Endothelial cell of umbilical vein (primary cell): Measurements from ENCODE around the gene TCHP. TPM values are rescaled to one million over a fixed set of nuclear protein-coding genes. Genes with fewer than 3 reads are reported as not detected.

ENCODE experiments used
- BruUV-seq: library from RNA; stranded (reverse); fragments of 400-500 nt; replicated peaks from 2 replicates; lab custom pipeline; 2021; lab: Mats Ljungman, UMichigan
- CTCF ChIA-PET: fragments of 300-600, 350-600 bp; sonication (Branson Sonifier 250); formaldehyde crosslinking; loops from one replicate; lab custom pipeline; 2021; ENCODE audit warnings: antibody characterized with exemption, inconsistent platforms; lab: Charles Lee
- POLR2A ChIA-PET: fragments of 300-600, 350-600 bp; sonication (Branson Sonifier 250); formaldehyde crosslinking; loops from one replicate; lab custom pipeline; 2021; ENCODE audit warnings: antibody characterized with exemption, inconsistent platforms; lab: Charles Lee
- DNase-seq: peaks from one replicate; pipeline ENCODE4 v3.0.0-alpha.2; 2011; ENCODE audit warnings: low read depth, low spot score
- FAIRE-seq: peaks from 2 replicates; lab custom pipeline; 2011; peaks lifted over from hg19 to GRCh38; lab: Jason Lieb, UNC
- H2AFZ ChIP-seq: 2 replicates; pipeline ENCODE4 v1.6.0; 2012; ENCODE audit warnings: low read depth, low read length, control low read depth, inconsistent platforms
- H3K27ac ChIP-seq: 2 replicates; pipeline ENCODE4 v1.5.1; 2011; ENCODE audit warnings: low read depth, mild to moderate bottlenecking, control low read depth, low read length, moderate library complexity; ENCODE audit not compliant: insufficient read depth
- H3K27me3 ChIP-seq, 2 experiments: 2 replicates each; pipeline versions ENCODE4 v1.6.0 to v1.6.1; 2011; ENCODE audit warnings: low read length in 2 of 2, mixed read lengths in 1 of 2; ENCODE audit not compliant: control insufficient read depth in 2 of 2, insufficient read depth in 2 of 2
- H3K36me3 ChIP-seq, 2 experiments: 2 replicates in 1 of 2; 3 replicates in 1 of 2; pipeline ENCODE4 v1.5.1; 2011; ENCODE audit warnings: low read length in 2 of 2, mild to moderate bottlenecking in 1 of 2, moderate library complexity in 1 of 2; ENCODE audit not compliant: control insufficient read depth in 2 of 2, insufficient read depth in 2 of 2; ENCODE audit errors: extremely low read depth in 1 of 2
- H3K4me1 ChIP-seq: 3 replicates; pipeline ENCODE4 v1.5.1; 2011; ENCODE audit warnings: mild to moderate bottlenecking, low read length; ENCODE audit not compliant: control insufficient read depth, insufficient read depth; ENCODE audit errors: extremely low read depth
- H3K4me2 ChIP-seq: 2 replicates; pipeline ENCODE4 v1.6.1; 2011; ENCODE audit warnings: low read length, control low read depth, mixed read lengths; ENCODE audit not compliant: insufficient read depth
- H3K4me3 ChIP-seq, 3 experiments: fragments of 200-600 bp in 1 of 3; sonication (generic), shearing (Covaris generic) in 1 of 3; replicated peaks in 1 of 3; 2 replicates each; pipeline ENCODE4 v1.5.1; 2011 to 2016; ENCODE audit warnings: control low read depth in 3 of 3, low read length in 3 of 3, mild to moderate bottlenecking in 2 of 3, inconsistent platforms in 1 of 3, low read depth in 1 of 3, moderate library complexity in 1 of 3; ENCODE audit not compliant: insufficient read depth in 1 of 3
- H3K79me2 ChIP-seq: 2 replicates; pipeline ENCODE4 v1.6.0; 2012; ENCODE audit warnings: low read length, inconsistent platforms; ENCODE audit not compliant: control insufficient read depth, insufficient read depth
- H3K9ac ChIP-seq: replicated peaks from 2 replicates; pipeline ENCODE3; 2011; ENCODE audit warnings: low read length, control low read depth; ENCODE audit not compliant: insufficient read depth; ENCODE audit errors: extremely low read depth
- H3K9me1 ChIP-seq: replicated peaks from 3 replicates; pipeline ENCODE4 v1.6.0; 2011; ENCODE audit warnings: mild to moderate bottlenecking, low read length; ENCODE audit not compliant: control insufficient read depth, insufficient read depth; ENCODE audit errors: extremely low read depth
- H3K9me3 ChIP-seq: replicated peaks from 2 replicates; pipeline ENCODE4 v1.5.1; 2012; ENCODE audit warnings: low read length, inconsistent platforms; ENCODE audit not compliant: control insufficient read depth, insufficient read depth
- H4K20me1 ChIP-seq: replicated peaks from 2 replicates; pipeline ENCODE3; 2011; ENCODE audit warnings: mild to moderate bottlenecking, low read length; ENCODE audit not compliant: control insufficient read depth, insufficient read depth; ENCODE audit errors: extremely low read depth
- CTCF ChIP-seq, 2 donors: IDR thresholded peaks; 1 replicate in 1 of 2; 2 replicates in 1 of 2; pipeline ENCODE4 v1.5.1; 2011; ENCODE audit warnings: low read length in 2 of 2, mild to moderate bottlenecking in 2 of 2, moderate library complexity in 2 of 2, control low read depth in 1 of 2, inconsistent platforms in 1 of 2, low read depth in 1 of 2; ENCODE audit not compliant: insufficient read depth in 1 of 2; ENCODE audit errors: extremely low read depth in 1 of 2
- EZH2 ChIP-seq: IDR thresholded peaks from 2 replicates; pipeline ENCODE4 v1.6.1; 2012; ENCODE audit warnings: borderline replicate concordance, low read depth, mild to moderate bottlenecking, moderate library complexity, low read length, inconsistent platforms; ENCODE audit not compliant: severe bottlenecking
- FOS ChIP-seq: IDR thresholded peaks from 2 replicates; pipeline ENCODE4 v1.6.1; 2011; ENCODE audit warnings: mild to moderate bottlenecking, low read length, moderate library complexity, borderline replicate concordance; ENCODE audit not compliant: insufficient read depth
- GATA2 ChIP-seq: IDR thresholded peaks from 2 replicates; pipeline ENCODE4 v1.7.0; 2011; ENCODE audit warnings: low read depth, mild to moderate bottlenecking, moderate library complexity, mixed read lengths, low read length; ENCODE audit not compliant: insufficient read length, insufficient read depth
- JUN ChIP-seq: IDR thresholded peaks from 2 replicates; pipeline ENCODE4 v1.6.1; 2011; ENCODE audit warnings: borderline replicate concordance, low read depth; ENCODE audit not compliant: insufficient read length, insufficient read depth
- MYC ChIP-seq: IDR thresholded peaks from one replicate; pipeline ENCODE4 v1.6.1; 2011; ENCODE audit warnings: mild to moderate bottlenecking, low read depth, low read length
- POLR2A ChIP-seq: IDR thresholded peaks from 2 replicates; pipeline ENCODE4 v1.6.1; 2012; ENCODE audit warnings: low read depth, mild to moderate bottlenecking, control low read depth, low read length
- POLR2AphosphoS5 ChIP-seq: IDR thresholded peaks from 2 replicates; pipeline ENCODE4 v1.6.1; 2012; ENCODE audit warnings: low read depth, mild to moderate bottlenecking, control low read depth, low read length, moderate library complexity; ENCODE audit not compliant: insufficient read depth
- dilution Hi-C: fragments of 300-500 bp; cut with MboI; formaldehyde crosslinking; loops from one replicate; pipeline ENCODE4 v1.15.0; 2019; ENCODE audit warnings: low sequenced_read_pairs; ENCODE audit not compliant: extremely low pct_ligation_motif_present
- intact Hi-C: fragments of 100-400 bp; cut with micrococcal nuclease; formaldehyde crosslinking; loops from one replicate; pipeline ENCODE4 v1.10.0; 2022
- polyA plus RNA-seq, 4 experiments: library from polyadenylated mRNA; depleted of rRNA in 3 of 4; stranded (reverse) in 3 of 4; unstranded in 1 of 4; fragments of >200 nt; gene quantifications; 2 replicates each; pipeline versions ENCODE4 v1.2.1 to v1.2.3, GENCODE V29; 2011 to 2012; ENCODE audit warnings: missing spikeins in 1 of 4
- total RNA-seq: library from RNA; stranded (reverse); gene quantifications from 2 replicates; pipeline ENCODE4 v1.2.3, GENCODE V29; 2021
- TF ChIP-seq, protein P1 (sequence below): IDR thresholded peaks from 2 replicates; pipeline ENCODE4 v1.6.1; 2011; ENCODE audit not compliant: insufficient read depth, insufficient read length

Gene TCHP
- total and polyA plus RNA-seq, 2 donors (not counting 3 experiments of a cell fraction or from before 2014, with no cell fraction given), result 12.9 to 24.3 TPM

- no peaks in the 10 kb centered on the region for H4K20me1 ChIP-seq
- dilution Hi-C loops (no loop called here), intact Hi-C loops (no loop called here)
- TF ChIP-seq POLR2A, result no peak
- TF ChIP-seq FOS, result no peak
- no peak for TF ChIP-seq EZH2
- no peak for TF ChIP-seq JUN
- TF ChIP-seq, protein P1, sequence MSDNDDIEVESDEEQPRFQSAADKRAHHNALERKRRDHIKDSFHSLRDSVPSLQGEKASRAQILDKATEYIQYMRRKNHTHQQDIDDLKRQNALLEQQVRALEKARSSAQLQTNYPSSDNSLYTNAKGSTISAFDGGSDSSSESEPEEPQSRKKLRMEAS, result no peak
- TF ChIP-seq GATA2, result no peak
- no peak for TF ChIP-seq POLR2AphosphoS5
- no peak for TF ChIP-seq MYC
- no peak for TF ChIP-seq CTCF (IDR thresholded peaks at IDR 0.05; ENCODE audit: extremely low read depth in 1 of 2, insufficient read depth in 1 of 2, low read depth in 1 of 2, low read length in 2 of 2)
- ChIA-PET CTCF (no interaction called here), POLR2A (no interaction called here)
- H3K27ac ChIP-seq, result no peak overlapping the region
- H3K9me1 ChIP-seq, result no peaks in the 10 kb centered on the region
- DNase-seq (no peak), FAIRE-seq (no peak)
- peaks cover 16% of the 10 kb centered on the region for H3K4me1 ChIP-seq
- no peak overlapping the region for H3K4me3 ChIP-seq
- H3K4me2 ChIP-seq, result no peak overlapping the region
- no TSS peak for BruUV-seq
- H3K79me2 ChIP-seq, result no peaks in the 10 kb centered on the region
- H3K9me3 ChIP-seq, result no peaks in the 10 kb centered on the region
- no peak overlapping the region for H2AFZ ChIP-seq
- H3K9ac ChIP-seq, result no peak overlapping the region
- no peaks in the 10 kb centered on the region for H3K27me3 ChIP-seq
- peaks cover 13 to 18% of the 10 kb centered on the region in 2 experiments for H3K36me3 ChIP-seq
Measured at GRCh38 chr12:109962398-109962797, 62.3 kb downstream of the TCHP start.
